ENCODE data around the gene SIVA1. TPM values are rescaled to one million over a fixed set of nuclear protein-coding genes. Genes with fewer than 3 reads are reported as not detected.
A peak's percentile ranks its signal among the peaks of the same experiment; 100 is the strongest.

Gene SIVA1
- total RNA-seq, 2 donors from 2014 or later = 74.5 to 157 TPM

DNA sequence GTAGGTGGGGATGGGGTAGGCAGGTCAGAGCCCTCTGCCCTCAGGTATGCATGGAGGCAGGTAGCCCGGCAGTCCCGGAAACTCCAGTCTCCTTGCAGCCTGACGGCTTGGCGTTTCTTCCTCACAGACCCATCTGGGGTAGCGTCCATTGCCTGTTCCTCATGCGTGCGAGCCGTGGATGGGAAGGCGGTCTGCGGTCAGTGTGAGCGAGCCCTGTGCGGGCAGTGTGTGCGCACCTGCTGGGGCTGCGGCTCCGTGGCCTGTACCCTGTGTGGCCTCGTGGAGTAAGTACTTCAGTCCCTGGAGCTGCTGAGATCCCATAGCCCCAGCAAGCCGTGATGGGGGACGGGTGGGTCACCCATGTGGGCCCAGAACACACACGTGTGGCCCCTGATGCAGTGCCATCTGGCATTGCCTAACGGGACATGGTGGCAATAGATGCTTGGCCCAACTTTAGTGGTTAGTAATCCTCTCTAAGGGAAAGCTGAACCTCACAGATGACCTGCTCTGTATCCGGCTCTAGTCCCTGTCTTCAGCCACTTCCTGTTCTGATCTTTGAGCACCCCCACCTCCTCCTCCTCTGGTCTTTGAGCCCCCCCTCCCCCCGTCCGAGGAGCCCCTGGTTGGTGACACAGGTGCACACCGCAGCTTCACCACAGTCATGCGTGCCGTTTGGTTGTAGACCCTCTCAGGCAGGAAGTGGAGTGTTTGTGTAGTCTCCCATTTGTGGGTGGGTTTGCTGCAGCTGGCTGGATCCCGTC lies 3.7 kb downstream of the SIVA1 start:
- H3K27me3 Mint-ChIP-seq = no peaks in the 10 kb centered on the region
- DNase-seq (ENCODE audit: low spot score) (no peak), ATAC-seq (no peak)
- H3K36me3 Mint-ChIP-seq = no peaks in the 10 kb centered on the region
- peaks cover 18 to 34% of the 10 kb centered on the region in 2 donors for H3K4me1 Mint-ChIP-seq (ENCODE audit: low read depth in 2 of 2)
- H3K4me3 Mint-ChIP-seq = no peak overlapping the region
- no peak overlapping the region for H3K27ac Mint-ChIP-seq
- no peaks in the 10 kb centered on the region for H3K9me3 Mint-ChIP-seq

DNA sequence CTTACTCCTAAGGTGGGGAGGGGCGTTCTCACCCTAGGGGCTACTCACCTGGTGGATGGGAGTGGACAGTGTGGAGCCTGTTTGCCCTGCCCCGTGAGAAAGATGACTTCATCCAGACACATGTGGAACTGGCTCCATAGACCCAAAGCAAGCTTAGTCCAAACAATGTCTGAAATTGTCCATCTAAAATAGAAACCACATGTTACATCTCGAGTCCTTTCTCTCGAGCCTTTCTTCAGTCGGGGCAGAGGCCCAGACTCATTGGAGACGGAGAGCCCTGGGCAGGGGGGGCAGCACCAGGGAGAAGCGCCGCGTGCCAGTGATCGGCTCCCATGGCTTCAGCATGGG lies 4.3 kb downstream of the SIVA1 start:
- H3K27ac Mint-ChIP-seq = no peak overlapping the region

GRCh38 chr14:104757681-104758392 lies 4.9 kb downstream of the SIVA1 start:
- Mint-ChIP-seq H3K27ac (no peak overlapping the region), H3K4me3 (no peak overlapping the region), H3K4me1 (ENCODE audit: low read depth in 2 of 2) (peaks cover 18 to 34% of the 10 kb centered on the region in 2 donors), H3K36me3 (no peaks in the 10 kb centered on the region), H3K27me3 (no peaks in the 10 kb centered on the region), H3K9me3 (no peaks in the 10 kb centered on the region)
- no peak for DNase-seq (ENCODE audit: low spot score)
- no peak for ATAC-seq

More for the DNA sequence above, 4.3 kb downstream of the SIVA1 start:
- no peaks in the 10 kb centered on the region for H3K36me3 Mint-ChIP-seq
- no peaks in the 10 kb centered on the region for H3K9me3 Mint-ChIP-seq
- ATAC-seq = no peak
- no peak overlapping the region for H3K4me3 Mint-ChIP-seq
- H3K4me1 Mint-ChIP-seq (ENCODE audit: low read depth in 2 of 2) = peaks cover 18 to 34% of the 10 kb centered on the region in 2 donors
- no peak for DNase-seq (ENCODE audit: low spot score)
- no peaks in the 10 kb centered on the region for H3K27me3 Mint-ChIP-seq

GRCh38 chr14:104758981-104759969 lies 6.3 kb downstream of the SIVA1 start:
- Mint-ChIP-seq H3K4me3 (no peak overlapping the region), H3K9me3 (no peaks in the 10 kb centered on the region), H3K4me1 (ENCODE audit: low read depth in 2 of 2) (peaks cover 9 to 24% of the 10 kb centered on the region in 2 donors), H3K27ac (no peak overlapping the region), H3K36me3 (no peaks in the 10 kb centered on the region), H3K27me3 (no peaks in the 10 kb centered on the region)
- ATAC-seq = no peak
- no peak for DNase-seq (ENCODE audit: low spot score)

- H3K4me1 Mint-ChIP-seq (ENCODE audit: low read depth in 2 of 2) = peaks cover 0 to 5% of the 10 kb centered on the region in 2 donors
- no peaks in the 10 kb centered on the region for H3K27me3 Mint-ChIP-seq
- H3K4me3 Mint-ChIP-seq = no peak overlapping the region
- DNase-seq (ENCODE audit: low spot score) = no peak
- no peaks in the 10 kb centered on the region for H3K9me3 Mint-ChIP-seq
- no peak for ATAC-seq
- H3K36me3 Mint-ChIP-seq = no peaks in the 10 kb centered on the region
- no peak overlapping the region for H3K27ac Mint-ChIP-seq
Measured at GRCh38 chr14:104765517-104765916, 12.6 kb downstream of the SIVA1 start.

DNA sequence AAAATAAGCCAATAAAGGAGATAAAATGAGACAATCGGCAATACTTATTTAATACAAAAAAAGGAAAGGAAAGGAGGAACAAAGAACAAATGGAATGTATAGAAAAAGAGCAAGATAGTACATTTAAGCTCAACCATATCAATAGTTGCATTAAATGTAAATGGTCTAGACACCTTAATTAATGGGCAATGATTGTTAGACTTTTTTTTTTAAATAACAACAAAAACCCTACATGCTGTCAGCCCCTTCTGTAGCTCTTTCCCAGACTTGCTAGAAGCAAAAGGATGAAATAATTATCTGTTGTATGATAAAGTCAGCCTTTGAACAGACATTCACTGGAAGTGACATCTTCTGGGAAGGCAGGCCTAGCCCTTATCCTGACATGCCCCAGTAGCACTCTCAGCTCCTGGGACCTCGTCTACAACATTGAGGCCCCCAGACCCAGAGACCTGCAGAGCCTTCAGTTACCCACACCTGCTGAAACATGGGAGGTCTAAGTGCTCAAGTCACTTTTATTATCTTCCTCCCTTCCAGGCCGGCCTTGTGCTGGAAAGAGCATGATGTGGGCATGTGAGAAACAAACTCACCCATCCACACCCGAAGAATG lies 13.4 kb downstream of the SIVA1 start:
- H3K27ac Mint-ChIP-seq = no peak overlapping the region
- no peaks in the 10 kb centered on the region for H3K27me3 Mint-ChIP-seq
- H3K9me3 Mint-ChIP-seq = no peaks in the 10 kb centered on the region
- no peak overlapping the region for H3K4me3 Mint-ChIP-seq
- DNase-seq (ENCODE audit: low spot score) (no peak), ATAC-seq (no peak)
- no peaks in the 10 kb centered on the region for H3K36me3 Mint-ChIP-seq
- H3K4me1 Mint-ChIP-seq (ENCODE audit: low read depth in 2 of 2) = peaks cover 0 to under 1% of the 10 kb centered on the region in 2 donors

DNA sequence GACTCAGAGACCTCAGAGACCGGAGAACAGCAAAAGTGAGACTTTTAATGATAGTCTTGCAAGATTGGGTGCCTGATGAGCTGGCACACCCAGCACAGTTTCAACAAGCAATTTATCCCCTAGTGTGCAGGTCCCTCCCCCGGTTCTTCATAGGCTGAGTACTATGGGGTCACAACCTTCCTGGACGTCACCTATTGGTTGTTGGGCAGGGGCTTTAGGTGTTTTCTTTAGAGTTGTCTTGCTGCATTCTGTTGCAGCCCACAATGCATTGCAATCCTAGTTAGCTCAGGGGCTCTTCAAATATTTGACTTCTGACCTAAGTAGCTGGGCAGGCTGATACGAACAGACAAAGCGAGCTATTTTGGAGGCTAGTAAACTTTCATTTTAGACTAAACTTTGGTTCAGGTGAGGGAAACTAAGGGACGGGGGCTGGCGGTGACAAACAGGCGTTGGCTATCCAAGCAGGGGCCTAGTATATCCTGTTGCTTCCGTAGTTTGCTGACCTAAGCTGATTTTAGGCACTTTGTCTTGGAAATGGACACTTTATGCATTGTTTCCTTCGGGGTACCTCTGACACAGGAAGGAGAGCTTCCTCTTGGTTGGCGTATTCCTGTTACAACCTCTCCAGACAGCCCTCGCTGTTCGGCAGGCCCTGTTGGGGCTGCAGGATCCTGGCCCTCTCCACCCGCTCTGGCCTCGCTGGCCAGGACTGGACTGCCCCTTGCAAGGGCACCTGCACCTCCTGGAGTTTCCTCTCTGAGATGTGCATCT lies 14.1 kb downstream of the SIVA1 start:
- DNase-seq (ENCODE audit: low spot score) = no peak
- no peaks in the 10 kb centered on the region for H3K9me3 Mint-ChIP-seq
- no peak for ATAC-seq
- H3K36me3 Mint-ChIP-seq = no peaks in the 10 kb centered on the region
- H3K4me1 Mint-ChIP-seq (ENCODE audit: low read depth in 2 of 2) = no peaks in the 10 kb centered on the region
- no peak overlapping the region for H3K4me3 Mint-ChIP-seq
- H3K27ac Mint-ChIP-seq = no peak overlapping the region
- no peaks in the 10 kb centered on the region for H3K27me3 Mint-ChIP-seq

GRCh38 chr14:104767634-104767918 lies 14.6 kb downstream of the SIVA1 start:
- ATAC-seq = no peak
- DNase-seq (ENCODE audit: low spot score) = no peak
- Mint-ChIP-seq H3K4me3 (no peak overlapping the region), H3K27me3 (no peaks in the 10 kb centered on the region), H3K27ac (no peak overlapping the region), H3K4me1 (ENCODE audit: low read depth in 2 of 2) (no peaks in the 10 kb centered on the region), H3K36me3 (no peaks in the 10 kb centered on the region), H3K9me3 (no peaks in the 10 kb centered on the region)

DNA sequence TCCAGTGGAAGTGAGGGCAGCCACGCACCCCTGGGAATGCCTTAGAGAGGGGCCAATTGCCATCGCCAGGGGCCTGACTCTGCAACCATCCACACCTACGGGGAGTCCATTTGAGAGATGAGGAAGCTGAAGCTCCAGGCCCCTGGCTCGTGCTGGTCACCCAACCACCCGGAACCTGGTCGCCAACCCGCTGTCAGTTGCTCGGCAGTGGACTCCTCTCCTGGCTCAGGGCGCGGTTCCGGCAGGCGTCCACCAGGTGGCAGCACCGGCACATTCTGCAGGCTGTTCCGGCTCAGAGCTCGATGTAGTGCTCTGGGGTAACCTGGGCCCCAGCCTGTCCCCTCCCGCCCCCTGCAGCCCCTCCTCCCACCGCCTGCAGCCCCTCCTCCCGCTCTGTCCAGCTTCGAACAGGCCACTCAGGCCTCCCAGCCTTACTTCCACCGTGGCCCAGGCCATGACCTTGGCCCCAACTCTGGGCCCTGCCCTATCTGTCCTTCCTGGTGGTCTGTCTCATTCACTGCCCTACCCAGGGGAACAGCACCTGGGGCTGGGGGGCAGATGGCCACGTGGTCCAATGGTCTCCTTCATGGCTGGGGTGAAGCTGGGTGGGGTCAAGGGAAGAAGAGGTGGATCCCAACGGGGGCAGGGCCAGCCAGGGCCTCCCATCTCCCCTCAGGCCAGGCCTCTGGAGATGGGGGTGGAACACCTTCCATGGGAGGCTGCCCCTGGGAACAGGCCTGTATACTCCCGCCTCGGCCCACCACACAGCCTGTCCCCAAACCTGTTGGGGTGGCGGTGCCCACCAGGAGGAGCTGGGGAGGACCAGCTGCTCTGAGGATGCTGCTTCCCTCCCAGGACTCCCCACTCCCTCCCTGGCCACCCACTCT lies 15.7 kb downstream of the SIVA1 start:
- no peak overlapping the region for H3K27ac Mint-ChIP-seq
- peak; percentile 87 to 92 for ATAC-seq
- H3K27me3 Mint-ChIP-seq = no peaks in the 10 kb centered on the region
- H3K4me3 Mint-ChIP-seq = no peak overlapping the region
- peak; percentile 90 for DNase-seq (ENCODE audit: low spot score)
- no peaks in the 10 kb centered on the region for H3K4me1 Mint-ChIP-seq (ENCODE audit: low read depth in 2 of 2)
- H3K9me3 Mint-ChIP-seq = no peaks in the 10 kb centered on the region
- H3K36me3 Mint-ChIP-seq = no peaks in the 10 kb centered on the region

DNA sequence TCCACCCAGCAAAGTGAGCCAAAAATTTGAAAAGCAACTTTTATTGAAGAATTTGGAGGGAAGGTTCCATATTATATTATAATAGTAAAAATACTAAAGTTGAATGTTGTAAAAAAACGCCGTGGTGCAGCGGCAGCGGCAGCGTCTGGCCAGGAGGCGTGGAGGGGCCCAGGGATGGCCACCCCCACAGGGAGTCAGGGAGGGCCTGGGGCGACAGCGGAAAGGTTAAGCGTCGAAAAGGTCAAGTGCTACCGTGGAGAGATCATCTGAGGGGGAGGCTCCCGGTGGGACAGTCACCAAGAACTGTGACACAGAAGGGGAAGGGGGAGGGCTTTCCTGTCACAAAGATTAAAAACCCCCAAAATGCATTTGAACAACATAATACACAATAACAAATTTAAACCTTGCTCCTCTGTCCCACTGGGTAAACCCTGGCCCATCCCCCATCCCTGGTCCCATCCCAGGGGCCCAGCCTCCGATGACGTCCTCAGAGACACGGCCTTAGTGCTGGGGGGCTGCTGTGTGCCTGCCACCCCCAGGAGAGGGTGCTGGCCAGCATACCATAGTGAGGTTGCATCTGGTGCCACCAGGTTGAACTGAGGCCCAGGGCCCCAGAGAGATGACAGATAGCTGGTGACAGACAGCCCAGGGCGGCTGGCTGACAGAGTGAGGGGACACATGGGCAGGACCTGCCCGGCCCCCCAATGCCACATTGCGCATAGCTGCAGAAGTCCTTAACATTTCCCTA lies 16.6 kb downstream of the SIVA1 start:
- Mint-ChIP-seq H3K27me3 (no peaks in the 10 kb centered on the region), H3K9me3 (no peaks in the 10 kb centered on the region), H3K4me3 (no peak overlapping the region), H3K4me1 (ENCODE audit: low read depth in 2 of 2) (no peaks in the 10 kb centered on the region), H3K27ac (no peak overlapping the region), H3K36me3 (no peaks in the 10 kb centered on the region)
- ATAC-seq (no peak), DNase-seq (ENCODE audit: low spot score) (no peak)

- Mint-ChIP-seq H3K4me3 (no peak overlapping the region), H3K4me1 (ENCODE audit: low read depth in 2 of 2) (no peaks in the 10 kb centered on the region), H3K27ac (no peak overlapping the region), H3K27me3 (no peaks in the 10 kb centered on the region), H3K9me3 (no peaks in the 10 kb centered on the region), H3K36me3 (no peaks in the 10 kb centered on the region)
- DNase-seq (ENCODE audit: low spot score) (no peak), ATAC-seq (no peak)
Measured at GRCh38 chr14:104770072-104770579, 17.2 kb downstream of the SIVA1 start.

DNA sequence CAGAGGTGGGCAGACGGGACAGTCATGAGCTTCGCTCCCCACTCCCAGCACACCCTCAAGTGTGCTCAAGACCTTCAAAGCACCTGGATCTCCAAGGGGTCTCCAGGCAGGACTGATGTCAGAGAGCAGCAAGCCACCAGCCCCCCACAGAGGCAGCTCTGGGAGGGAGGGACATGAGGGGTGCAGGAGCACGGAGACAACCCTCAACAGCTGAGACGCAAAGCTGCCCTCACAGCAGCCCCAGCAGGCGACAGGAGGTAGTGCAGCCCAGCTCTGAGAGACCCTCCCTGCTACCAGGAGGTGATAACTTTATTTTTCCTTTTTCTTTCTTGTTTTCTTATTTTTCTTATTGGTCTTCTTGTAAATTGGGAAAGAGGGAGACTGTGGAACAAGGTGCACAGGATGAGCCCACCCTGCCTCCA lies 17.9 kb downstream of the SIVA1 start:
- ATAC-seq (no peak), DNase-seq (ENCODE audit: low spot score) (peak; percentile 45)
- Mint-ChIP-seq H3K27me3 (no peaks in the 10 kb centered on the region), H3K27ac (no peak overlapping the region), H3K9me3 (no peaks in the 10 kb centered on the region), H3K4me3 (no peak overlapping the region), H3K4me1 (ENCODE audit: low read depth in 2 of 2) (no peaks in the 10 kb centered on the region), H3K36me3 (no peaks in the 10 kb centered on the region)

Data from natural killer cell treated with Interleukin-12 subunit alpha and Interleukin-12 subunit beta and Interleukin-15 and Interleukin-18, amount 100 ng/mL, for 72 hours (primary cell).